ENCODE data around the gene DLG5. TPM values are rescaled to one million over a fixed set of nuclear protein-coding genes. Genes with fewer than 3 reads are reported as not detected.

The DLG5 gene
- polyA plus RNA-seq, 1 of the 3 experiments (the other 2 are of a cell fraction), result 31.3 TPM

GRCh38 chr10:77746047-77746707 lies 180.4 kb downstream of the DLG5 start:
- H3K36me3 ChIP-seq (replicated peaks in 1 of 2; ENCODE audit: control insufficient read depth in 1 of 2, insufficient read depth in 2 of 2, low read length in 1 of 2), result peaks cover 0 to 14% of the 10 kb centered on the region in 2 experiments
- TF ChIP-seq SMC3 (IDR thresholded peaks at IDR 0.05; ENCODE audit: low read depth, low read length), result no peak
- 0 out of 2 replicates have a peak, but pooled peaks have one; percentile 9 for TF ChIP-seq PBX3 (IDR thresholded peaks at IDR 0.05)
- TF ChIP-seq MXI1 (IDR thresholded peaks at IDR 0.05; ENCODE audit: low read depth, low read length), result no peak
- TF ChIP-seq JUND (IDR thresholded peaks at IDR 0.05), result 0 out of 2 replicates have a peak, but pooled peaks have one; percentile 7
- TF ChIP-seq RCOR1 (IDR thresholded peaks at IDR 0.05; ENCODE audit: low read length), result no peak
- TF ChIP-seq REST (IDR thresholded peaks at IDR 0.05; ENCODE audit: low read depth, low read length), result no peak
- TF ChIP-seq, protein P1, sequence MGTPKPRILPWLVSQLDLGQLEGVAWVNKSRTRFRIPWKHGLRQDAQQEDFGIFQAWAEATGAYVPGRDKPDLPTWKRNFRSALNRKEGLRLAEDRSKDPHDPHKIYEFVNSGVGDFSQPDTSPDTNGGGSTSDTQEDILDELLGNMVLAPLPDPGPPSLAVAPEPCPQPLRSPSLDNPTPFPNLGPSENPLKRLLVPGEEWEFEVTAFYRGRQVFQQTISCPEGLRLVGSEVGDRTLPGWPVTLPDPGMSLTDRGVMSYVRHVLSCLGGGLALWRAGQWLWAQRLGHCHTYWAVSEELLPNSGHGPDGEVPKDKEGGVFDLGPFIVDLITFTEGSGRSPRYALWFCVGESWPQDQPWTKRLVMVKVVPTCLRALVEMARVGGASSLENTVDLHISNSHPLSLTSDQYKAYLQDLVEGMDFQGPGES (IDR thresholded peaks at IDR 0.05; ENCODE audit: low read depth, low read length), result no peak
- TF ChIP-seq, protein P2, sequence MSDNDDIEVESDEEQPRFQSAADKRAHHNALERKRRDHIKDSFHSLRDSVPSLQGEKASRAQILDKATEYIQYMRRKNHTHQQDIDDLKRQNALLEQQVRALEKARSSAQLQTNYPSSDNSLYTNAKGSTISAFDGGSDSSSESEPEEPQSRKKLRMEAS (IDR thresholded peaks at IDR 0.05; ENCODE audit: low read depth), result no peak
- no peak for TF ChIP-seq POLR2AphosphoS5 (IDR thresholded peaks at IDR 0.05; ENCODE audit: low read depth, low read length)
- TF ChIP-seq TEAD4 (IDR thresholded peaks at IDR 0.05; ENCODE audit: borderline replicate concordance, insufficient read depth), result no peak
- no peak for TF ChIP-seq TAF1 (IDR thresholded peaks at IDR 0.05; ENCODE audit: borderline replicate concordance, low read depth, low read length)
- TF ChIP-seq, protein P3, sequence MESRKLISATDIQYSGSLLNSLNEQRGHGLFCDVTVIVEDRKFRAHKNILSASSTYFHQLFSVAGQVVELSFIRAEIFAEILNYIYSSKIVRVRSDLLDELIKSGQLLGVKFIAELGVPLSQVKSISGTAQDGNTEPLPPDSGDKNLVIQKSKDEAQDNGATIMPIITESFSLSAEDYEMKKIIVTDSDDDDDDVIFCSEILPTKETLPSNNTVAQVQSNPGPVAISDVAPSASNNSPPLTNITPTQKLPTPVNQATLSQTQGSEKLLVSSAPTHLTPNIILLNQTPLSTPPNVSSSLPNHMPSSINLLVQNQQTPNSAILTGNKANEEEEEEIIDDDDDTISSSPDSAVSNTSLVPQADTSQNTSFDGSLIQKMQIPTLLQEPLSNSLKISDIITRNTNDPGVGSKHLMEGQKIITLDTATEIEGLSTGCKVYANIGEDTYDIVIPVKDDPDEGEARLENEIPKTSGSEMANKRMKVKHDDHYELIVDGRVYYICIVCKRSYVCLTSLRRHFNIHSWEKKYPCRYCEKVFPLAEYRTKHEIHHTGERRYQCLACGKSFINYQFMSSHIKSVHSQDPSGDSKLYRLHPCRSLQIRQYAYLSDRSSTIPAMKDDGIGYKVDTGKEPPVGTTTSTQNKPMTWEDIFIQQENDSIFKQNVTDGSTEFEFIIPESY (IDR thresholded peaks at IDR 0.05; ENCODE audit: borderline replicate concordance, low read depth), result no peak
- no peak for TF ChIP-seq FOXM1 (IDR thresholded peaks at IDR 0.05; ENCODE audit: low read depth)
- TF ChIP-seq FOSL2 (IDR thresholded peaks at IDR 0.05; ENCODE audit: borderline replicate concordance, low read depth), result peak; percentile 36; the same call in 1 of the 2 replicates
- TF ChIP-seq NFIC (IDR thresholded peaks at IDR 0.05; ENCODE audit: borderline replicate concordance), result no peak
- TF ChIP-seq GABPA (IDR thresholded peaks at IDR 0.05; ENCODE audit: low read depth), result no peak
- no peak for TF ChIP-seq RXRA (IDR thresholded peaks at IDR 0.05; ENCODE audit: borderline replicate concordance, low read depth)
- no peak for TF ChIP-seq TCF12 (IDR thresholded peaks at IDR 0.05)
- TF ChIP-seq CTCF (IDR thresholded peaks at IDR 0.05), result no peak
- H3K27ac ChIP-seq (ENCODE audit: low read depth in 2 of 2, low read length in 1 of 2), result no peak overlapping the region
- H3K4me2 ChIP-seq, result no peak overlapping the region
- H3K9ac ChIP-seq, result no peak overlapping the region
- H3K27me3 ChIP-seq (ENCODE audit: insufficient read depth), result no peaks in the 10 kb centered on the region
- H3K9me3 ChIP-seq, result peaks cover 12% of the 10 kb centered on the region; the same call in 1 of the 2 replicates
- H3F3A ChIP-seq (replicated peaks; ENCODE audit: insufficient read depth), result no peaks in the 10 kb centered on the region
- ChIA-PET CTCF (interaction anchor here (1.0 kb wide), 1 partner anchor 12 kb away, joined by 4 read pairs; no protein-coding TSS in a partner anchor), POLR2A (no interaction called here)
- no peaks in the 10 kb centered on the region for H4K20me1 ChIP-seq (ENCODE audit: insufficient read depth)
- no peaks in the 10 kb centered on the region for H3K79me2 ChIP-seq (ENCODE audit: insufficient read depth)
- no peak overlapping the region for H3K4me3 ChIP-seq (ENCODE audit: low read depth in 2 of 2, low read length in 1 of 2)
- H3K4me1 ChIP-seq (ENCODE audit: control insufficient read depth in 1 of 2, insufficient read depth in 2 of 2, low read depth in 1 of 2, low read length in 1 of 2), result no peaks in the 10 kb centered on the region
- DNase-seq, result no peak
- WGBS (ENCODE audit: low lambda C conversion rate), result 84% methylated on average over 13 of the region's 13 CpGs
- H3K9me2 ChIP-seq, result no peaks in the 10 kb centered on the region
- H2AFZ ChIP-seq (ENCODE audit: low read depth), result no peak overlapping the region
